HEK293 (cell line): ENCODE results near the gene BMP10.

Experiments
- CTCF ChIA-PET: fragments of 350-600 bp; formaldehyde crosslinking; extraction: SDS; loops from one replicate; lab custom pipeline; 2021; ENCODE audit warnings: antibody characterized with exemption; lab: Yijun Ruan, JAX
- POLR2A ChIA-PET: fragments of 300-600 bp; formaldehyde crosslinking; extraction: SDS; loops from one replicate; lab custom pipeline; 2020; ENCODE audit warnings: antibody characterized with exemption, inconsistent platforms; lab: Yijun Ruan, JAX
- H3K27ac ChIP-seq: fragments of 200-500 bp; sonication (Bioruptor generic); 2 replicates; pipeline ENCODE4 v1.5.1; 2014; ENCODE audit warnings: low read depth, low read length, control low read depth, inconsistent platforms; ENCODE audit errors: extremely low read depth
- H3K36me3 ChIP-seq, 2 experiments: fragments of 200-500 bp in 1 of 2; sonication (Bioruptor generic) in 1 of 2; 1 replicate in 1 of 2; 2 replicates in 1 of 2; pipeline ENCODE4 v1.5.1; 2014 to 2017; ENCODE audit warnings: inconsistent platforms in 2 of 2, low read length in 2 of 2; ENCODE audit not compliant: control insufficient read depth in 2 of 2, insufficient read depth in 1 of 2
- H3K4me1 ChIP-seq: fragments of 200-500 bp; sonication (Bioruptor generic); 2 replicates; pipeline ENCODE4 v1.5.1; 2014; ENCODE audit warnings: mild to moderate bottlenecking, low read length, inconsistent platforms; ENCODE audit not compliant: control insufficient read depth, insufficient read depth
- H3K4me3 ChIP-seq: 2 replicates; pipeline ENCODE4 v1.5.1; 2011; ENCODE audit warnings: low read depth, mild to moderate bottlenecking, control low read depth, low read length, moderate library complexity
- H3K9me3 ChIP-seq: fragments of 200-500 bp; sonication (Bioruptor generic); 2 replicates; pipeline ENCODE4 v1.5.1; 2014; ENCODE audit warnings: low read depth, low read length, inconsistent platforms; ENCODE audit not compliant: control insufficient read depth, insufficient read depth
- BCL11A ChIP-seq: fragments of 450-650 bp; formaldehyde crosslinking; IDR thresholded peaks from 2 replicates; pipeline ENCODE4 v1.5.1; 2016; ENCODE audit warnings: low read depth, missing biosample characterization, missing genetic modification characterization
- CTCF ChIP-seq: fragments of 450-650 bp; formaldehyde crosslinking; IDR thresholded peaks from 2 replicates; pipeline ENCODE4 v1.5.1; 2016; ENCODE audit warnings: missing biosample characterization, missing genetic modification characterization
- GFI1B ChIP-seq: fragments of 450-650 bp; formaldehyde crosslinking; IDR thresholded peaks from 2 replicates; pipeline ENCODE4 v1.5.1; 2016; ENCODE audit warnings: missing biosample characterization, missing genetic modification characterization
- HOXD13 ChIP-seq: sonication (generic); formaldehyde crosslinking; IDR thresholded peaks from 2 replicates; pipeline ENCODE4 v1.8.0; 2022; ENCODE audit warnings: missing genetic modification reagents, borderline replicate concordance
- KLF17 ChIP-seq: fragments of 450-650 bp; formaldehyde crosslinking; IDR thresholded peaks from 2 replicates; pipeline ENCODE4 v1.5.1; 2016; ENCODE audit warnings: missing biosample characterization, missing genetic modification characterization
- OSR2 ChIP-seq: fragments of 450-650 bp; formaldehyde crosslinking; IDR thresholded peaks from 2 replicates; pipeline ENCODE4 v1.5.1; 2016; ENCODE audit warnings: missing biosample characterization, missing genetic modification characterization
- SALL2 ChIP-seq: fragments of 450-650 bp; formaldehyde crosslinking; IDR thresholded peaks from 2 replicates; pipeline ENCODE4 v1.5.0; 2017; ENCODE audit warnings: missing biosample characterization, mild to moderate bottlenecking, missing genetic modification characterization, borderline replicate concordance
- YY2 ChIP-seq: fragments of 450-650 bp; formaldehyde crosslinking; IDR thresholded peaks from 2 replicates; pipeline ENCODE4 v1.5.1; 2016; ENCODE audit warnings: missing biosample characterization, missing genetic modification characterization
- ZBTB44 ChIP-seq: fragments of 450-650 bp; IDR thresholded peaks from 2 replicates; pipeline ENCODE4 v1.5.1; 2018; ENCODE audit warnings: missing biosample characterization, mild to moderate bottlenecking, missing genetic modification characterization
- ZFP41 ChIP-seq: fragments of 450-650 bp; formaldehyde crosslinking; IDR thresholded peaks from 2 replicates; pipeline ENCODE4 v1.5.1; 2016; ENCODE audit warnings: missing biosample characterization, missing genetic modification characterization, borderline replicate concordance
- ZNF148 ChIP-seq: fragments of 450-650 bp; formaldehyde crosslinking; IDR thresholded peaks from 2 replicates; pipeline ENCODE4 v1.5.0; 2017; ENCODE audit warnings: missing biosample characterization, missing genetic modification characterization, borderline replicate concordance
- ZNF19 ChIP-seq: fragments of 450-650 bp; formaldehyde crosslinking; IDR thresholded peaks from 2 replicates; pipeline ENCODE4; 2016; ENCODE audit warnings: missing biosample characterization, missing genetic modification characterization, low read depth
- ZNF354C ChIP-seq: fragments of 450-650 bp; formaldehyde crosslinking; IDR thresholded peaks from 2 replicates; pipeline ENCODE4 v1.5.1; 2016; ENCODE audit warnings: missing biosample characterization, missing genetic modification characterization, low read depth, borderline replicate concordance
- ZNF366 ChIP-seq: fragments of 450-650 bp; formaldehyde crosslinking; conservative IDR thresholded peaks from 2 replicates; pipeline ENCODE4 v1.5.1; 2016; ENCODE audit warnings: missing biosample characterization, missing genetic modification characterization
- ZNF37A ChIP-seq: fragments of 450-650 bp; IDR thresholded peaks from 2 replicates; pipeline ENCODE4 v1.5.1; 2018; ENCODE audit warnings: missing biosample characterization, missing genetic modification characterization
- ZNF600 ChIP-seq: fragments of 450-650 bp; formaldehyde crosslinking; IDR thresholded peaks from 2 replicates; pipeline ENCODE4 v1.5.1; 2016; ENCODE audit warnings: missing biosample characterization, missing genetic modification characterization
- ZNF658 ChIP-seq: fragments of 450-650 bp; formaldehyde crosslinking; IDR thresholded peaks from 2 replicates; pipeline ENCODE4; 2016; ENCODE audit warnings: missing biosample characterization, missing genetic modification characterization
- ZNF660 ChIP-seq: fragments of 450-650 bp; IDR thresholded peaks from 2 replicates; pipeline ENCODE4 v1.5.1; 2018; ENCODE audit warnings: missing biosample characterization, mild to moderate bottlenecking, missing genetic modification characterization
- ZNF747 ChIP-seq: fragments of 450-650 bp; formaldehyde crosslinking; IDR thresholded peaks from 2 replicates; pipeline ENCODE4 v1.5.1; 2016; ENCODE audit warnings: missing biosample characterization, missing genetic modification characterization
- ZNF791 ChIP-seq: fragments of 450-650 bp; formaldehyde crosslinking; IDR thresholded peaks from 2 replicates; pipeline ENCODE4 v1.5.1; 2016; ENCODE audit warnings: missing biosample characterization, missing genetic modification characterization

BMP10 gene

GRCh38 chr2:68824831-68825230, 46.4 kb downstream of the BMP10 start:
- ChIA-PET POLR2A (no interaction called here), CTCF (interaction anchor here (0.7 to 1.0 kb wide), 2 partner anchors 11 to 14 kb away, joined by 3 read pairs; no protein-coding TSS in a partner anchor)
- H3K27ac ChIP-seq: no peak overlapping the region

More at GRCh38 chr2:68824831-68825230, 46.4 kb downstream of the BMP10 start:
- Histone ChIP-seq H3K4me3 (no peak overlapping the region), H3K9me3 (no peaks in the 10 kb centered on the region), H3K4me1 (peaks cover 8% of the 10 kb centered on the region), H3K36me3 (no peaks in the 10 kb centered on the region)
- TF ChIP-seq GFI1B (tag by site-specific recombination) (no peak), ZNF600 (tag by site-specific recombination) (no peak), ZNF366 (no peak), OSR2 (tag by site-specific recombination) (no peak), BCL11A (tag by site-specific recombination) (no peak), ZNF747 (tag by site-specific recombination) (no peak), HOXD13 (CRISPR knock-in tag) (no peak), SALL2 (tag by site-specific recombination) (no peak), ZNF19 (tag by site-specific recombination) (no peak), ZNF791 (tag by site-specific recombination) (no peak), YY2 (tag by site-specific recombination) (no peak), KLF17 (tag by site-specific recombination) (no peak), ZBTB44 (no peak), ZNF37A (tag by site-specific recombination) (no peak), ZNF148 (tag by site-specific recombination) (no peak), ZFP41 (tag by site-specific recombination) (no peak), CTCF (tag by site-specific recombination) (no peak), ZNF354C (tag by site-specific recombination) (no peak), ZNF660 (no peak), ZNF658 (tag by site-specific recombination) (no peak)
